A549 (cell line): ENCODE results near the gene NELFA.

Experiments
- CHD2 ChIP-seq: fragments of 150-350 bp; IDR thresholded peaks from 2 replicates; pipeline ENCODE4 v1.6.1; 2014; ENCODE audit warnings: low read length; ENCODE audit not compliant: partially characterized antibody
- CTCF ChIP-seq: fragments of >200 bp; sonication (Bioruptor Twin); formaldehyde crosslinking; IDR thresholded peaks from 3 replicates; pipeline ENCODE4 v1.5.1; 2016
- POLR2AphosphoS2 ChIP-seq: conservative IDR thresholded peaks from 2 replicates; pipeline ENCODE4 v1.6.1; 2012; ENCODE audit warnings: low read length, improper control_type of control experiment, inconsistent platforms
- REST ChIP-seq: fragments of 200-600 bp; sonication (generic); IDR thresholded peaks from 2 replicates; pipeline ENCODE4 v1.6.1; 2016; ENCODE audit warnings: antibody characterized with exemption, mild to moderate bottlenecking, moderate library complexity

GRCh38 chr4:1943928-1944327 is 64.8 kb downstream of the NELFA start:
- TF ChIP-seq CTCF (no peak), POLR2AphosphoS2 (no peak), CHD2 (no peak), REST (no peak)
